NCI-H774 (cell line): ENCODE results near the gene RASSF4.
A peak's percentile ranks its signal among the peaks of the same experiment; 100 is the strongest.
"Not testable (repeated sequence)": the region's sequence is repeated elsewhere in the genome, so short reads cannot be mapped to it uniquely, and the experiment has no call there.

Experiments used
- DNase-seq: peaks from one replicate; lab custom pipeline; 2025; lab: John Stamatoyannopoulos, UW

RASSF4 gene

DNA sequence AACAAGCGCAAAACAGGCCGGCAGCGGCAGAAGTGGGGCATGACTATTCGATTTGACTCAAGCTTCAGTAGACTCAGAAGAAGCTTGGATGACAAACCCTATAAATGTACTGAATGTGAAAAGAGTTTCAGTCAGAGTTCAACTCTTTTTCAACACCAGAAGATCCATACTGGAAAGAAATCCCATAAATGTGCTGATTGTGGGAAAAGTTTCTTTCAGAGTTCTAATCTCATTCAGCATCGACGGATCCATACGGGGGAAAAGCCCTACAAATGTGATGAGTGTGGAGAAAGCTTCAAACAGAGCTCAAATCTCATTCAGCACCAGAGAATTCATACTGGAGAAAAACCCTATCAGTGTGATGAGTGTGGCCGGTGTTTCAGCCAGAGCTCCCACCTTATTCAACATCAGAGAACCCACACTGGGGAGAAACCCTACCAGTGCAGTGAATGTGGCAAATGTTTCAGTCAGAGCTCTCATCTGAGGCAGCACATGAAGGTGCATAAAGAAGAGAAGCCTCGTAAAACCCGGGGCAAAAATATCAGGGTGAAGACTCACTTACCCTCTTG lies 43.9 kb downstream of the RASSF4 start:
- no peak for DNase-seq

DNA sequence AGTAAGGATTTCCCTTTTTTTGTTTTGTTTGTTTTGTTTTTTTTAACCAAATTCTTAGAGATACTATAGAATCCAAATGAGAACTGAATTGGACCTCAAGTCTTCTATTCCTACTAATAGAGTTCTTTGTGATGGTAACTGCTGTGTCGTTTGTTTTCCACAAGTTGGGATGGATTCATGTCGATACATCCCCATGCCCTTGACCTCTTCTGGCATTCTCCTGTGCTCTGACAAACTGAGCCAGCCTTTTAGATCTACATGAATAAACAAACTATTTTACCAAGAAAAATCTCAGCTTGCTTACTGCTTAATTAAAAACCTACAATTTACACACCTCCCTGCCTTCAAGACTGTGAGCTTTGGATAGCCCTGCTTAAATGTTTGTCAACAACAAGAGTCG lies 45.1 kb downstream of the RASSF4 start:
- no peak for DNase-seq

DNA sequence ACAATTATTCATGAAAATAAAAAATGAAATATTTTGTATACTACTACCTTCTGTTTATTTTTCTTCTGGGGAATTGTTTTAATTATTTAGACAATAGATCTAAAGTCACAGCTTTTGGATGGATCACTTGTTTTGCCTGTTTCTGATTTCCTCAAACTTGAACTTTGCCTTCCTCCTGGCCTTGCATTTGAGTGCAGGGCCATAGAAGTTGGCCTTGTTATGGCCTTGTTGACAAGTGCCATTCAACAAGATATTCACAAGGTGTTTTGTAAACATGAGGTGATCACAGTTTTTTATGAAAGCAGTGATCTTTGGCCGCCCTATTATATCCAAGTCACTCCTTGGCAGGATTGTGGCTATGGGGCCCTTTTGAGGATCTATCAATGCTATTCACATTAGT lies 45.7 kb downstream of the RASSF4 start:
- DNase-seq = no peak

DNA sequence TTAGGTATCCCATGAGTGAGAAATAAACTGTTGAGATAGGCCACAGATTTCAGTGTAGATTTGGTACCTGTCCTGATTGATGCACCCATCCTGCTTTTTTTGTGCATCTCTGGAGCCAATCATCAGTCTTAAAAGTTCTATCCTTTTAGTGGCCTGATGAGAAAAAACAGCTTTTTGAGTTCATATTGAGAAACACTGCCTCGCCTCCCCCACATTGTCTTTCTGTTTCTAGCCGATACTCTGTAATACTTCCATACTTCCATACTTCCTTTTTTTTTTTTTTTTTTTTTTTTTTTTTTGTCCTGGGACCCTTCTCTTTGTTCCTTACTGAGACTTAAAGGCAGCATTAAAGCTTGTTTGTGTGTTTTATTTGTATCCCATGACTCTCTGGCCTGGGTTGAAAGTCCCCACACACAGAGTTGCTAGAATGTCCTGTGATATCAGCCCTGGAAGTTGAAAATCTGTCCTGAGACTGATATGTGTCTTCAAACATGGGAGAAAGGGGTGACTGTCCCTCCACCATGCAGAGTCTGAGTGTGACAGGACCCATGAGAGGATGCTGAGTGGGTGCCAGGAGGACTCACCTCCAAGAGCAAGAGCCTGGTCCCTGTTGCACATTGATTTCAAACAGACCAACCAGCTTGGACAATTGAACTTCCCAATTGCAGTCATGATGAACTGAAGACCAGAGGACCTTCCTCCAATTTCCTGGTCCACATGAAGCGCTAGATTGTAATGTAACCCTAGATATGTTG lies 46.9 kb downstream of the RASSF4 start:
- no peak for DNase-seq

DNA sequence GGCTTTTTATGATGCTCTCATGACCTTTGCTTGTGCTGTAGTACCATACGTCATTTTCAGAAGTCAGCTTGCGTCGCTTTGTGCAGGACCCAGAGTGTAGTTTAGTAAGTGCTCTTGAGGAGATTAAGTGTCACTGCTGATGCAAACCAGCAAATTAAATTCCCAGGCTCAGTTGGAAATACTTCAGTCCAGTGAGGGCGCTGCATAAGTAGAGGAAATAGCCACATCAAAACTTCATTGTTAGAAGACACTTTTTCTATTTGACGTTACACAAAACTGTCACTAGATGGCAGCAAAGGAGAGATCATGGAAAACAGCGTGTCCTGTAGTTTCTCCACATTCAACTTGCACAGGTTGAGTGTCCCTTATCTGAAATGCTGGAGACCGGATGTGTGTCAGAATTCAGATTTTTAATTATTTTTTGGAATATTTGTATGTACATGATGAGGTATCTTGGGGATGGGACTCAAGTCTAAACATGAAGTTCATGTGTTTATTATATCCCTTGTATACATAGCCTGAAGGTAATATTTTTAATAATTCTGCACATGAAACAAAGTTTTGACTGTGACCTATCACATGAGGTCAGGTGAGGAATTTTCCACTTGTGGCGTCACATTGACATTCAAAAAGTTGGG lies 49.0 kb downstream of the RASSF4 start:
- DNase-seq = peak; percentile 79

DNA sequence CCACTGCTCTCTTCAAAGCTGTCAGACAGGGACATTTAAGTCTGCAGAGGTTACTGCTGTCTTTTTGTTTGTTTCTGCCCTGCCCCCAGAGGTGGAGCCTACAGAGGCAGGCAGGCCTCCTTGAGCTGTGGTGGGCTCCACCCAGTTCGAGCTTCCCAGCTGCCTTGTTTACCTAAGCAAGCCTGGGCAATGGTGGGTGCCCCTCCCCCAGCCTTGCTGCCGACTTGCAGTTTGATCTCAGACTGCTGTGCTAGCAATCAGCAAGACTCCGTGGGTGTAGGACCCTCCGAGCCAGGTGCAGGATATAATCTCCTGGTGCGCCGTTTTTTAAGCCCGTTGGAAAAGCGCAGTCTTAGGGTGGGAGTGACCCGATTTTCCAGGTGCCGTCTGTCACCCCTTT lies 55.0 kb downstream of the RASSF4 start:
- DNase-seq = not testable (repeated sequence)

DNA sequence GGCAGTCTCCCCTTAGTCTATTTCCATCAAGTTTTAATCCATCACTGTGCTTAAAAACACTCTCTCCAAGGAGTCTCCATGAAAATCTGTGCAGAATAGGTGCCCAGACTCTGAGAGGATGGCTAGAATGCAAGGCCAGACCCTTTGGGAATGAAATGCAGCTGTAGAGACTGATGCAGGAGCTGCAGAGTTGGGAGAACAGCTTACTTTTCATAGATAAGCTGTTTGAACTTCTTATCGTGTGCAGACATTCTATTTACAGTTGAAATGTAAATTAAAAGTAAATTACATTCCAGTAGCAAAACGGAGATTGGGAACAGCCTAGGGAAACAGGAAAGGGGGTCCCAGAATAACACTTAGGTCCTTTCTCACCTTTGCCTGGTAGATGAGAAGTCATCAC lies 56.0 kb downstream of the RASSF4 start:
- no peak for DNase-seq

DNA sequence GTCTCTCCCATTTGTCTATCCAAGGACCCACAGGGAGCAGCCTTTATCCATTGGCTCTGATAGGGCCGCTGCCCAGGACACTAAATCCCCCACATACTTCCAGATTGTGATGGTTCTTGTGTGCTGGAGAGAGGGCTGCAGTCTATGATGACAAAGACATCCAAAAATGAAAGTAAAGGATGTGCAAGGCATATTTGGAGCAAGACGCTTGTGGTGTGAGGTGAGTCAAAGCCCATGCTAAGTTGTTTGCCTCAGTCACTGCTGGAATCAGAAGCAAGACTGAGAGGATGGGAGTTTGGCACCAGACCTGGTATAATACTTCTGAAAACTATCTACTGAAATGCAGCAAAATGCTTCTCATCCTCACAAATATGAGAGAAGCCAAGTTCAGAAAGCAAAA lies 63.8 kb downstream of the RASSF4 start:
- DNase-seq = no peak

DNA sequence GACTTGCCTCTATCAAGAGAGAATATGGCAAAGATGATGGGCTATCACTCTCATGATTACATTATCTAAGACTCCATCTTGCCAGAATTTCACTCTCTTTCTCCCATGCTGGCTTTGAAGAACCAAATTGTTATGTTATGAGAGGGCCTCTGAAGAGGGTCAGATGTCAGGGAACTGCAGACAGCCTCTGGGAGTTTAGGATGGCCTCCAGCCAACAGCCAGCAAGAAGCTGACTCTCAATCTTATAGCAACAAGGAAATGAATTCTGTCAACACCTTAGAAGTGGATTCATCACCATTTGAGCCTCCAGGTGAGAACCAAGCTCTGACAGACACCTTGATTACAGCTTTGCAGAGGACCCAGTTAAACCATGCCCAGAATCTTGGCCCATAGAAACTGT lies 74.7 kb downstream of the RASSF4 start:
- DNase-seq = no peak

DNA sequence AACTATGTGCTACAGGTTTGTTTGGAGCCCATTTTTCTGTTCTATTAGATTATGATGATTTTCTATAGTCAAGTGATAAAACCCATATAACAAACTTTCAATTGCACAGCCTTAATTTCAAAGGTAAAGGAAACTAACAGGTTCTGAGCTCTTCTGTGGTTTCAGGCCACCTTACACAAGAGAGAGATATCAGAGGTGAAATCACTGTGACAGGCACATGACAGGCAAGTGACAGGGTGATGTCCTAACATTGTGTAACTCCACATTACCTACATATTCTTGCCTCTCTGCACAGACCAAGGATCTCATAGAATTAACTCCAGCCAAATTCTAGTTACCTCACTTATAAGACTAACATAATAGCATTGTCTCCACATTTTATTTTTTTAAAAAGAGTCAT lies 76.1 kb downstream of the RASSF4 start:
- DNase-seq = no peak

DNA sequence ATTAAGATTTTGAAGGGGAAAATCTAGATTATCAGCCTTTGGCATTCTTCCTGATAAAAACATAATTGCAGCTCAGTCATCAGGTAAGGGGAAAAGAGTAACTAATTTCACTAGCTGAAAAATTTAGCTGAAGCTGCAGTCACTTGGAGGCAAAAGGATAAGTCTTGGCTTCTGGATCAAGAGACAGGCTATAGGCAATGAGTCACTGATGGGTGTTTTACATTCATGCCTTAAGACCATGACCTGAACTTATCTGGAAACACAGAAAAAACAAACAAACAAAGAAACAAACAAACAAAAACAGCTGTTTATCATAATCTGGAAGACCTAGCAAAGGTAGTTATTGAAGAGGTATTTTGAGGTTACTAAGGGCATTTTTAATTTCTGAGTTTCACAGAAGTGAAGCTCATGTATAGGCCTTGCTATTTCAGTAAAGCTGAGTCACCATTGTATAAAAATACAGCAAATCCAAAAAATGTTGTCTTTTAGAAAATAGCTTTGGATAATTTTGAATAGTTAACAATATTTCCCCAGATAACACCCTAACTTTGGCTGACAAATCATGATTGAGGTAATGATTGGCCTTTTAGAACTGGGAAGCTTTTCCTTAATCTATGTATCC lies 81.4 kb downstream of the RASSF4 start:
- no peak for DNase-seq

DNA sequence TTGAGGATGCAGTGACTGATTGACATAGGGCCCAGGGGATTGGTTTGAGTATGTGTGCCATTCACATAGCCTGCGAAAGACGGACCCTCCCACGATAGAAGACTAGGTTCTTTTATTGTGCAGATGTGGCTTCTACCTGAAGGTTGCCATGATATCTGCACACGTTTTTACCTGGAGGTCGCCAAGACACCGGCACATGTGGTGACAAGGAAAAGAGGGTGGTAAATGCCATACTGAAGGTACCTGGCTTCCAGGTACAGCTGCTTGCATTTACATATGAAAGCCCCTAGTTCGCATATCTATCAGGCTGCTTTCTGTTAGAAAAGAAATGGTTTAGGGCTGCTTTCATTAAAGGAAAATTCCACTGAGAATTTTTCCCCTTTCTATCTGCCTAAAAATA lies 84.7 kb downstream of the RASSF4 start:
- no peak for DNase-seq
